Fibroblast of mammary gland (primary cell): ENCODE results near the gene TMEM252.

Source experiments
- DNase-seq: peaks from one replicate; pipeline ENCODE4 v3.0.0-alpha.2; 2010; ENCODE audit warnings: low read depth
- H3K4me3 ChIP-seq: 2 replicates; pipeline ENCODE4 v1.5.1; 2011; ENCODE audit warnings: low read depth, mild to moderate bottlenecking, low read length, moderate library complexity; ENCODE audit not compliant: control insufficient read depth
- CTCF ChIP-seq: conservative IDR thresholded peaks from 2 replicates; pipeline ENCODE4 v1.5.1; 2011; ENCODE audit warnings: low read depth, low read length, inconsistent platforms; ENCODE audit not compliant: control insufficient read depth, insufficient read depth

Gene TMEM252

GRCh38 chr9:68540712-68541535 lies at the start of gene TMEM252:
Gene TMEM252, minus strand, starts transcription at chr9:68540883. Its CDS starts 69 bp downstream, at chr9:68540814.
- no peak for DNase-seq
- no peak within 1 kb of the TSS for H3K4me3 ChIP-seq
- no peak for TF ChIP-seq CTCF

GRCh38 chr9:68585034-68585761 lies 44.5 kb upstream of the TMEM252 start:
- TF ChIP-seq CTCF: no peak
- no peak overlapping the region for H3K4me3 ChIP-seq
- no peak for DNase-seq

GRCh38 chr9:68584189-68585033 lies 43.7 kb upstream of the TMEM252 start:
- no peak overlapping the region for H3K4me3 ChIP-seq
- DNase-seq: peak; percentile 87

GRCh38 chr9:68581696-68582095 lies 41.0 kb upstream of the TMEM252 start:
- TF ChIP-seq CTCF: no peak
- DNase-seq: no peak
- no peak overlapping the region for H3K4me3 ChIP-seq

More at GRCh38 chr9:68584189-68585033, 43.7 kb upstream of the TMEM252 start:
- TF ChIP-seq CTCF: peak; percentile 100

- H3K4me3 ChIP-seq: no peak overlapping the region
- no peak for DNase-seq
- TF ChIP-seq CTCF: no peak
Measured at GRCh38 chr9:68577774-68578591, 37.3 kb upstream of the TMEM252 start.

- no peak for TF ChIP-seq CTCF
- DNase-seq: no peak
- H3K4me3 ChIP-seq: no peak overlapping the region
Measured at GRCh38 chr9:68575817-68576216, 35.1 kb upstream of the TMEM252 start.
